Measurements from ENCODE around the gene KCNB1.

The KCNB1 gene

GRCh38 chr20:49447946-49448809 is 34.3 kb downstream of the KCNB1 start:
- no peak for TF ChIP-seq CTCF (IDR thresholded peaks at IDR 0.05)

GRCh38 chr20:49447364-49447763 is 35.1 kb downstream of the KCNB1 start:
- no peak for TF ChIP-seq CTCF (IDR thresholded peaks at IDR 0.05)

GRCh38 chr20:49446808-49447207 is 35.7 kb downstream of the KCNB1 start:
- no peak for TF ChIP-seq CTCF (IDR thresholded peaks at IDR 0.05)

GRCh38 chr20:49446080-49446479 is 36.4 kb downstream of the KCNB1 start:
- no peak for TF ChIP-seq CTCF (IDR thresholded peaks at IDR 0.05)

- TF ChIP-seq CTCF (IDR thresholded peaks at IDR 0.05) = no peak
Measured at GRCh38 chr20:49445176-49445575, 37.3 kb downstream of the KCNB1 start.

- no peak for TF ChIP-seq CTCF (IDR thresholded peaks at IDR 0.05)
Measured at GRCh38 chr20:49444553-49444990, 37.9 kb downstream of the KCNB1 start.

- TF ChIP-seq CTCF (IDR thresholded peaks at IDR 0.05) = no peak
Measured at GRCh38 chr20:49437057-49437456, 45.4 kb downstream of the KCNB1 start.
